GM21529 (cell line): ENCODE measurements around the gene EPC1.

Experiments
- ATAC-seq: cut with Tn5 transposase; IDR thresholded peaks from one replicate; pipeline ENCODE4 v1.9.1; 2021; ENCODE audit not compliant: unreplicated experiment

The EPC1 gene

GRCh38 chr10:32338262-32338661, 8.7 kb downstream of the EPC1 start:
- ATAC-seq: no peak

GRCh38 chr10:32337350-32337749, 9.6 kb downstream of the EPC1 start:
- ATAC-seq: no peak

- ATAC-seq: no peak
These were observed 13.1 kb downstream of the EPC1 start for GRCh38 chr10:32333849-32334248.

- ATAC-seq: peak; percentile 94
These were observed 14.6 kb downstream of the EPC1 start for GRCh38 chr10:32332299-32332750.

- no peak for ATAC-seq
These were observed 15.4 kb downstream of the EPC1 start for GRCh38 chr10:32331606-32332005.

GRCh38 chr10:32330214-32330613, 16.7 kb downstream of the EPC1 start:
- ATAC-seq: no peak

GRCh38 chr10:32329061-32329460, 17.9 kb downstream of the EPC1 start:
- no peak for ATAC-seq

GRCh38 chr10:32328499-32328898, 18.5 kb downstream of the EPC1 start:
- ATAC-seq: no peak

- ATAC-seq: no peak
These were observed 19.6 kb downstream of the EPC1 start for GRCh38 chr10:32327364-32327691.

GRCh38 chr10:32326680-32327363, 20.1 kb downstream of the EPC1 start:
- ATAC-seq: no peak

- ATAC-seq: peak; percentile 52
These were observed 20.8 kb downstream of the EPC1 start for GRCh38 chr10:32326119-32326518.

- ATAC-seq: no peak
These were observed 23.9 kb downstream of the EPC1 start for GRCh38 chr10:32323051-32323450.

GRCh38 chr10:32321016-32321631, 25.8 kb downstream of the EPC1 start:
- no peak for ATAC-seq

GRCh38 chr10:32318476-32318896, 28.5 kb downstream of the EPC1 start:
- peak; percentile 45 for ATAC-seq

- peak; percentile 96 for ATAC-seq
These were observed 29.1 kb downstream of the EPC1 start for GRCh38 chr10:32317795-32318357.

- no peak for ATAC-seq
These were observed 31.5 kb downstream of the EPC1 start for GRCh38 chr10:32315424-32315823.

GRCh38 chr10:32314588-32314987, 32.4 kb downstream of the EPC1 start:
- ATAC-seq: no peak

GRCh38 chr10:32308027-32308603, 38.8 kb downstream of the EPC1 start:
- no peak for ATAC-seq

GRCh38 chr10:32307609-32308008, 39.3 kb downstream of the EPC1 start:
- no peak for ATAC-seq

GRCh38 chr10:32299354-32299980, 47.5 kb downstream of the EPC1 start:
- no peak for ATAC-seq

- ATAC-seq: no peak
These were observed 48.7 kb downstream of the EPC1 start for GRCh38 chr10:32298075-32298812.
